GM10266 (cell line): ENCODE measurements around the gene FGGY.

ENCODE experiments used
- DNase-seq: peaks from one replicate; pipeline ENCODE4 v3.0.0; 2012; ENCODE audit errors: extremely low spot score
- TF ChIP-seq, protein P1 (sequence below): IDR thresholded peaks from 2 replicates; pipeline ENCODE4 v1.5.1; 2012; ENCODE audit warnings: mild to moderate bottlenecking, low read depth; ENCODE audit not compliant: control insufficient read depth, insufficient read depth; ENCODE audit errors: missing control alignments

FGGY gene

DNA sequence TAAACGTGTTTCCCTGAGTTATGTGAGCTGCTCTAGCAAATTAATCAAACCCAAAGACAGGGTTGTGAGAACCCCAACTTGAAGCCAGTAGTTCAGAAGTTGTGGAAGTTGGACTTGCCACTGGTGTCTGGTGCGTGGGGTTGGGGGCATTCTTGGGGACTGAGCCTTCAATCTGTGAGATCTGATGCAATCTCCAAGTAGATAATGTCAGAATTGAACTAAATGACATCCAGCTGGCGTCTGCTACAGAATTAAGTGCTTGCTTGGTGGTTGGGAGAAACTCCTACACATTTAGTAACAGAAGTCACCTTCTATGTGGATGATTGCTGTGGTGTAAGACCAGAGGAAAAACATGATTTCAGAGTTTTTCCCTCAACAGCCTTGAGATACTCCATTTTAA, 207.4 kb downstream of the FGGY start:
- DNase-seq = no peak

DNA sequence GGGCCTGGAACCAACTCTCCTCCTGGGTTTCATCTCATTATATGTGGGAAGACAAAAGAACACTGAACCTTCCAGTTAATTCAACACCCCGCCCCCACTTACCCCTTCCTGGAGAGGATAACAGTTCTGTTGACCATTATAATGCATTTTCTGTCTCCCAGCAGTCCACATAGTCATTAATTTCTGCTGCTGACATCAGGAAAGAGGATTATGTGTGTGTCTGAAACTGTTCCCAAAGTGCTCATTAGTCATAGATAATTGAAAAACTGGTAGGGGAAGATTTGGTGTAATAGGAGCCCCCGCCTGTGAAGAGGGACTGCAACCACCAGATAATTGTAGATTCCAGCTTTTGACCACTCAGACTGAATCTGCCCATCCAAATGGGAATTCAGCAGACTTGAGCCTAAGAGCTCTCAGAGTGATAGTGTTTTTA, 208.7 kb downstream of the FGGY start:
- no peak for DNase-seq

More for the DNA sequence above, 207.4 kb downstream of the FGGY start:
- TF ChIP-seq, protein P1, sequence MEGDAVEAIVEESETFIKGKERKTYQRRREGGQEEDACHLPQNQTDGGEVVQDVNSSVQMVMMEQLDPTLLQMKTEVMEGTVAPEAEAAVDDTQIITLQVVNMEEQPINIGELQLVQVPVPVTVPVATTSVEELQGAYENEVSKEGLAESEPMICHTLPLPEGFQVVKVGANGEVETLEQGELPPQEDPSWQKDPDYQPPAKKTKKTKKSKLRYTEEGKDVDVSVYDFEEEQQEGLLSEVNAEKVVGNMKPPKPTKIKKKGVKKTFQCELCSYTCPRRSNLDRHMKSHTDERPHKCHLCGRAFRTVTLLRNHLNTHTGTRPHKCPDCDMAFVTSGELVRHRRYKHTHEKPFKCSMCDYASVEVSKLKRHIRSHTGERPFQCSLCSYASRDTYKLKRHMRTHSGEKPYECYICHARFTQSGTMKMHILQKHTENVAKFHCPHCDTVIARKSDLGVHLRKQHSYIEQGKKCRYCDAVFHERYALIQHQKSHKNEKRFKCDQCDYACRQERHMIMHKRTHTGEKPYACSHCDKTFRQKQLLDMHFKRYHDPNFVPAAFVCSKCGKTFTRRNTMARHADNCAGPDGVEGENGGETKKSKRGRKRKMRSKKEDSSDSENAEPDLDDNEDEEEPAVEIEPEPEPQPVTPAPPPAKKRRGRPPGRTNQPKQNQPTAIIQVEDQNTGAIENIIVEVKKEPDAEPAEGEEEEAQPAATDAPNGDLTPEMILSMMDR = no peak

DNA sequence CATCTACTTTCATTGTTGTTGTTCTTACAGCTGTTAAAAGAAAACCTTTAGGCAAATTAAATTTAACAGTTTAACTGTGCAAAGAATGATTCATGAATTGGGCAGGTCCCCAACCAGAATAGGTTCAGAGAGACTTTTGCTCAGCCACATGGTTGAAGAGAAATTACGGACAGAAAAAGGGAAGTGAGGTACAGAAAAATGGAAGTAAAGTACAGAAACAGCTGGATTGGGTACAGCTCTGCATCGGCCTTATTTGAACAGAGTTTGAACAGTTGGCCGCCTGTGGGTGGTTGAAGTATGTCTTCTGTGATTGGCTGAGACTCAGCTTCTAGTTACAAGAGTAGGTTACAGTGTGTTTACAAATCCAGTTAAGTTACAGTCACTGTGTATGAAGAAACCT, 210.1 kb downstream of the FGGY start:
- TF ChIP-seq, protein P1 = no peak
- DNase-seq = peak; percentile 15

More for the DNA sequence above, 208.7 kb downstream of the FGGY start:
- TF ChIP-seq, protein P1 = no peak

DNA sequence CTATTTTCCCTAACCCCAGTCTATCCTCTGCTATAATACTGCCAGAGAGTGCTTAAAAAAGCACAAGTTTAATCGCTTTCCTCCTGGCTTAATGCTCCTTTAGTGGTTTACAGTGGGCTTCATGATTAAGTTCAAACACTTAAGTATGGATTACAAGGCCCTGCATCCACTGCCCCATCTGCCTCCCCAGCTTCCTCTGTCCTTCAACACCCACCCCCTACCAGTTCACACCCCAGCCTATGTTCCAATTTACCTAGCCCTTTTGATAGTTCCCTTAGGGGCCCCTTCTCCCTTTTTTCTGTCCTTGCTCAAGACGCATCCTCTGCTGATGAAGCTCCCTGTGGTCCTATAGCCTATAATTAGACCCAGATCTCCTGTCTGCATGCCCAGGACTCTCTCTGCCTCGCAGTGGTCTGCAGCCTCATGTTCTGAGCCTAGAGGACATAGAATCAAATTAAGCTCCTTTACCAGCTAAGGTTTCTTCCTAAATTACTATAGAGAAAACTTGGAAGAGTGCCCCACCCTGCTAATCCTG, 212.5 kb downstream of the FGGY start:
- TF ChIP-seq, protein P1 = no peak
- DNase-seq = no peak

DNA sequence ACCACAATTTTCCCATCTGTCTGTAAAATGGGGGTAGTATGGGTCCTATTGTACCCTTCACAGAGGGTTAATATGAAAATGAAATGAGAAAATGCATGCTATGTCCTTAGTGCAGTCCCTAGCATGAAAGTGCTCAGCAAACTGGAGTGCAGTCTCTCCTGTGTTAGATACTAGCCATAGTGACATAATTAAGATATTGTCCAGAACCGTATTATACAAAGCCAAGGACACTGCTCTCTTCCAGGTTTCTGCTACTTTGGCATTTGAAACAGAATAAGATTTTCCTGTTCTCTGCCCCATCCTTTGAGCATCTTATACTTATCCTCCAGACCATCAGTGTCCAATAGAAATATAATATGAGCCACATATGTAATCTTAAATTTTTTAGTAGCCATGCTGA, 213.4 kb downstream of the FGGY start:
- no peak for DNase-seq
- TF ChIP-seq, protein P1 = no peak

DNA sequence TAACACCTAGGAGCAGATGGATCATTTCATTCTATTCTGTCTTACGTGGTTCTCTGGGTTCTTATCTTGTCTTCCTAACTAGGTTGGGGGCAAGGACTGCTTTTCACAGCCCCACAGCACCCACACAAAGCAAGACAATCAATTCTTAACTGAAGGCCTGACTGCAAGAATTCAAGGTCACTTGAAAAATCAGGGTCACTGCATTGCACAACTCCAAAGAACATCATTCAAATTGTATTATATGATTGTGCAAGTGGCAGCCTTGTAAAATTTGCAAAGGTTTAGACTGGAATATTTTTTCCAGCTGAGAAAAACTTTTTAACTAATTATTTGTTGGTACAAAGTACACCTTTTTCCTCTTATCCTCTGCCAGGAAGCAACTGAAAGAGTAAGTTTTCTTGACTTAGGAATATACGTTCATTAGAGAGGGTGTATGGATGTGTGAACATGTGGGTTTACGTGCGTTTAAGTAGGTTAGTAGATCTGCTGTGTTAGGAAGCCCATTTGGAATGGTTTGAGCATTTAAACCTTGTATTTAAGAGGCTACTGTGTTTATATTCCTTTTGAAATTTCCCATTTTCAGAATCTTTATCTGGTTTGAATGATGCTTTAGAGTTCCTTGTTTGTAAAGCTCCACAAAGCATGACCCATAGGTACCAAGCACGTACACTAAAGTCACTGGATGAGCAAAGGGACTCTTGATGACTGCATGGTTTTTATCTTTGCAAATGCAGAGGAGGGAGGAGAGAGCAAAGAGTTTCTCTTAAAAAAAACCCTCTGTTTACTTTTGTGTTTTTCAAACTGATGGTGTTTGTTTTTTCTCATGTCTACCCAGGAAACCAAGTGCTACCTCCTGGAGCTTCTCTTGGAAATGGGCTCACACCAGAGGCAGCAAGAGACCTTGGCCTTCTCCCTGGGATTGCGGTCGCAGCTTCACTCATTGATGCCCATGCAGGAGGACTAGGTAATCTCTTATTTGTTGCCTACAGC, 214.9 kb downstream of the FGGY start:
- TF ChIP-seq, protein P1 = no peak

DNA sequence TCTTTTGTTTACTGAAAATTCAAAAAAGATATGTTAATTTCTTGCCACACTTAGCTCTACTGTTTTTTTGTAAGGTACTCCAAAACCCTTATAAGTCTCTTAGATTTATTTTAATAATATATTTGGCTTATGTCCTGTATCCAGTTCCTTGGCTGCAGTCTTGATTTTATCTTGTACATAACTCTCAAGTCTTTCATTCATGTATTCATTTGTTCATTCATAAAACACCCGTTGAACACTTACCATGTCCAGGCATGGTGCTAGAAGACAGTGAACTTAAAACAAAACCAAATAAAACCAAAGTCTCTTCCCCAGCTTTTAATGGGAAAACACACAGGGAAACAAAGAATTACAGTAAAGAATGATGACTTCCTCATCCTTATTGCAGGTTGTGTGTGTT, 215.8 kb downstream of the FGGY start:
- no peak for DNase-seq
- TF ChIP-seq, protein P1 = no peak

More for the DNA sequence above, 214.9 kb downstream of the FGGY start:
- no peak for DNase-seq
